Psoas muscle (tissue), 8 donors: Measurements from ENCODE around the gene ST14. TPM values are rescaled to one million over a fixed set of nuclear protein-coding genes. Genes with fewer than 3 reads are reported as not detected.
A peak's percentile ranks its signal among the peaks of the same experiment; 100 is the strongest.

Source experiments
- ATAC-seq, 4 donors: fragments of 200-7000 bp; cut with Tn5 transposase; one replicate each; pipeline ENCODE4 v1.9.1; 2020; ENCODE audit warnings: moderate library complexity in 3 of 4, mild to moderate bottlenecking in 2 of 4
- DNase-seq, 2 donors: peaks; one replicate each; pipeline ENCODE4 v3.0.0-alpha.2; 2020
- H3K27ac ChIP-seq: fragments of 200-600 bp; one replicate; pipeline ENCODE4 v1.8.0; 2022
- H3K27me3 ChIP-seq, 3 donors: fragments of 200-600 bp in 1 of 3; one replicate each; pipeline versions ENCODE4 v1.6.1 to v1.8.0; 2013 to 2022; ENCODE audit warnings: low read length in 2 of 3, mild to moderate bottlenecking in 2 of 3, moderate library complexity in 1 of 3; ENCODE audit not compliant: insufficient read depth in 3 of 3
- H3K36me3 ChIP-seq, 2 donors: fragments of 200-600 bp in 1 of 2; one replicate each; pipeline versions ENCODE4 v1.6.1 to v1.8.0; 2013 to 2022; ENCODE audit warnings: low read depth in 1 of 2, mild to moderate bottlenecking in 1 of 2, moderate library complexity in 1 of 2; ENCODE audit not compliant: insufficient read depth in 1 of 2
- H3K4me1 ChIP-seq: fragments of 200-600 bp; one replicate; pipeline ENCODE4 v1.8.0; 2022
- H3K4me3 ChIP-seq: fragments of 200-600 bp; one replicate; pipeline ENCODE4 v1.8.0; 2022; ENCODE audit warnings: mild to moderate bottlenecking
- H3K9me3 ChIP-seq: fragments of 200-600 bp; one replicate; pipeline ENCODE4 v1.8.0; 2022
- CTCF ChIP-seq: fragments of 200-600 bp; IDR thresholded peaks from one replicate; pipeline ENCODE4 v1.8.0; 2022; ENCODE audit warnings: antibody characterized with exemption
- WGBS, 3 donors: extraction: QIAGEN DNeasy Blood & Tissue Kit; methylation state at CpG; one replicate each; pipeline versions ENCODE4 v1.1.6 to v1.1.7; 2013; 5-methylcytosine and 5-hydroxymethylcytosine counted together
- intact Hi-C, 2 donors: fragments of 100-400 bp; cut with DNase I; formaldehyde crosslinking; loops; one replicate each; pipeline versions ENCODE4 v1.11.0 to v1.14.2; 2022
- long read RNA-seq, 2 donors: library from polyadenylated mRNA; unstranded; transcript quantifications; one replicate each; pipeline ENCODE4 v2.0.0, GENCODE V29; 2021
- polyA plus RNA-seq, 3 donors: library from polyadenylated mRNA; stranded (reverse); fragments of 200-250 nt; gene quantifications; one replicate each; pipeline ENCODE4 v1.2.3, GENCODE V29; 2013
- total RNA-seq, 4 donors: library from RNA; stranded (reverse); fragmentation: NEBNext Ultra II Directional in 2 of 4; extraction: Animal tissue kit (Norgen Biotek cat#: 25700) in 2 of 4; gene quantifications; one replicate each; pipeline versions ENCODE4 v1.2.1 to v1.2.4, GENCODE V29; 2021 to 2023
- donor health status: healthy with polysubstance abuse.
- donor health status: DM: no; HTN: no; CAD: no; lungs with moderate emphysema.
- donor health status: Bipolar disorder and iron deficiency.
- donor health status: healthy.
- donor health status: DM: yes; HTN: yes; CAD: no.
- donor health status: DM: no; HTN: no; CAD: no.
- donor health status: DM: no; HTN: no; CAD: no.
- donor health status: DM: yes; HTN: yes; CAD: no.

The ST14 gene
- total RNA-seq (under 1 TPM; 0.51 to 0.77 (median 0.55) TPM), polyA plus RNA-seq (under 1 TPM; 0.22 to 0.44 (median 0.25) TPM)
- long read RNA-seq, donor 1, partial matches to known transcripts = 0 of 1 reads
- long read RNA-seq, donor 1, other reads (novel, unspliced or antisense) = 1 of 1 reads
- long read RNA-seq, donor 2, partial matches to known transcripts = 1 of 1 reads
- long read RNA-seq, donor 2, other reads (novel, unspliced or antisense) = 0 of 1 reads

GRCh38 chr11:130159657-130160497 lies at the start of gene ST14:
TSS of gene ST14 (plus strand) at chr11:130159782. CDS start at chr11:130159980, 198 bp downstream.
- peak within 1 kb of the TSS; percentile 47 for H3K4me3 ChIP-seq
- H3K27ac ChIP-seq = no peak within 1 kb of the TSS
- ATAC-seq = peak in 1 of 4 donors; percentile 23
- no peaks in the 10 kb centered on the region for H3K9me3 ChIP-seq
- no peaks in the 10 kb centered on the region for H3K36me3 ChIP-seq
- intact Hi-C loops = no loop called here
- WGBS, 3 donors = 5 to 9% (median 9%) methylated on average over 33 to 89 of the region's 89 CpGs
- TF ChIP-seq CTCF = no peak
- no peak for DNase-seq
- H3K4me1 ChIP-seq = no peaks in the 10 kb centered on the region
- peaks cover 0 to 56% (median 28%) of the 10 kb centered on the region in 3 donors for H3K27me3 ChIP-seq

- 83 to 88% (median 83%) methylated on average over 7 of the region's 7 CpGs for WGBS, 3 donors
- Histone ChIP-seq H3K36me3 (peaks cover 5 to 40% of the 10 kb centered on the region in 2 donors), H3K27me3 (no peaks in the 10 kb centered on the region), H3K27ac (no peak overlapping the region), H3K4me1 (peaks cover 10% of the 10 kb centered on the region), H3K9me3 (no peaks in the 10 kb centered on the region), H3K4me3 (no peak overlapping the region)
- no peak for TF ChIP-seq CTCF
- DNase-seq (no peak), ATAC-seq (no peak)
- intact Hi-C loops = no loop called here
Observed at GRCh38 chr11:130110339-130111108, 49.1 kb upstream of the ST14 start.

- Histone ChIP-seq H3K36me3 (peaks cover 5 to 40% of the 10 kb centered on the region in 2 donors), H3K4me3 (no peak overlapping the region), H3K4me1 (peaks cover 10% of the 10 kb centered on the region), H3K27ac (no peak overlapping the region), H3K27me3 (no peaks in the 10 kb centered on the region), H3K9me3 (no peaks in the 10 kb centered on the region)
- ATAC-seq = no peak
- TF ChIP-seq CTCF = no peak
- intact Hi-C loops = no loop called here
- 93 to 95% (median 94%) methylated on average over 10 of the region's 10 CpGs for WGBS, 3 donors
- DNase-seq = no peak
Observed at GRCh38 chr11:130112071-130112830, 47.3 kb upstream of the ST14 start.

GRCh38 chr11:130114281-130114680 lies 45.3 kb upstream of the ST14 start:
- peaks cover 10% of the 10 kb centered on the region for H3K4me1 ChIP-seq
- H3K9me3 ChIP-seq = no peaks in the 10 kb centered on the region
- H3K4me3 ChIP-seq = no peak overlapping the region
- intact Hi-C loops = no loop called here
- no peak for ATAC-seq
- H3K36me3 ChIP-seq = peaks cover 5 to 40% of the 10 kb centered on the region in 2 donors
- 92 to 94% (median 94%) methylated on average over 5 of the region's 5 CpGs for WGBS, 3 donors
- DNase-seq = no peak
- TF ChIP-seq CTCF = no peak
- no peaks in the 10 kb centered on the region for H3K27me3 ChIP-seq
- H3K27ac ChIP-seq = no peak overlapping the region
